ENCODE results near the gene VRK1. TPM values are rescaled to one million over a fixed set of nuclear protein-coding genes. Genes with fewer than 3 reads are reported as not detected.
"Not testable (repeated sequence)": the region's sequence is repeated elsewhere in the genome, so short reads cannot be mapped to it uniquely, and the experiment has no call there.

The VRK1 gene
- total RNA-seq (2014; rRNA removed; shearing (Covaris generic); ENCODE audit: low replicate concordance): 25.7 and 57.2 TPM in 2 replicates

- in situ Hi-C loops (cut with HindIII; ENCODE audit: low pct_unique_long_range_greater_than_20kb, low sequenced_read_pairs): no loop called here
Observed at GRCh38 chr14:96796851-96797581, at the start of gene VRK1. Gene VRK1 (plus strand): TSS chr14:96797382. CDS start chr14:96833472, 36,090 bp downstream.

GRCh38 chr14:96747608-96748007, 49.6 kb upstream of the VRK1 start:
- in situ Hi-C loops (cut with HindIII; ENCODE audit: low pct_unique_long_range_greater_than_20kb, low sequenced_read_pairs): no loop called here
- no peak for DNase-seq (ENCODE audit: low read depth)

More at GRCh38 chr14:96796851-96797581, at the start of gene VRK1:
- DNase-seq (ENCODE audit: low read depth): peak; percentile 90

GRCh38 chr14:96748362-96748761, 48.8 kb upstream of the VRK1 start:
- in situ Hi-C loops (cut with HindIII; ENCODE audit: low pct_unique_long_range_greater_than_20kb, low sequenced_read_pairs): no loop called here
- no peak for DNase-seq (ENCODE audit: low read depth)

- in situ Hi-C loops (cut with HindIII; ENCODE audit: low pct_unique_long_range_greater_than_20kb, low sequenced_read_pairs): no loop called here
Observed at GRCh38 chr14:96751505-96751904, 45.7 kb upstream of the VRK1 start.

GRCh38 chr14:96752125-96752524, 45.1 kb upstream of the VRK1 start:
- in situ Hi-C loops (cut with HindIII; ENCODE audit: low pct_unique_long_range_greater_than_20kb, low sequenced_read_pairs): no loop called here
- no peak for DNase-seq (ENCODE audit: low read depth)

More at GRCh38 chr14:96751505-96751904, 45.7 kb upstream of the VRK1 start:
- no peak for DNase-seq (ENCODE audit: low read depth)

- in situ Hi-C loops (cut with HindIII; ENCODE audit: low pct_unique_long_range_greater_than_20kb, low sequenced_read_pairs): no loop called here
- DNase-seq (ENCODE audit: low read depth): no peak
Observed at GRCh38 chr14:96752594-96752993, 44.6 kb upstream of the VRK1 start.

GRCh38 chr14:96754162-96754844, 42.9 kb upstream of the VRK1 start:
- no peak for DNase-seq (ENCODE audit: low read depth)
- in situ Hi-C loops (cut with HindIII; ENCODE audit: low pct_unique_long_range_greater_than_20kb, low sequenced_read_pairs): no loop called here

GRCh38 chr14:96754845-96755184, 42.4 kb upstream of the VRK1 start:
- DNase-seq (ENCODE audit: low read depth): no peak

GRCh38 chr14:96756745-96757144, 40.4 kb upstream of the VRK1 start:
- in situ Hi-C loops (cut with HindIII; ENCODE audit: low pct_unique_long_range_greater_than_20kb, low sequenced_read_pairs): no loop called here
- no peak for DNase-seq (ENCODE audit: low read depth)

More at GRCh38 chr14:96754845-96755184, 42.4 kb upstream of the VRK1 start:
- in situ Hi-C loops (cut with HindIII; ENCODE audit: low pct_unique_long_range_greater_than_20kb, low sequenced_read_pairs): no loop called here

- in situ Hi-C loops (cut with HindIII; ENCODE audit: low pct_unique_long_range_greater_than_20kb, low sequenced_read_pairs): no loop called here
- no peak for DNase-seq (ENCODE audit: low read depth)
Observed at GRCh38 chr14:96757456-96757855, 39.7 kb upstream of the VRK1 start.

GRCh38 chr14:96761066-96761465, 36.1 kb upstream of the VRK1 start:
- DNase-seq (ENCODE audit: low read depth): no peak
- in situ Hi-C loops (cut with HindIII; ENCODE audit: low pct_unique_long_range_greater_than_20kb, low sequenced_read_pairs): no loop called here

GRCh38 chr14:96762650-96763049, 34.5 kb upstream of the VRK1 start:
- in situ Hi-C loops (cut with HindIII; ENCODE audit: low pct_unique_long_range_greater_than_20kb, low sequenced_read_pairs): no loop called here
- peak; percentile 61 for DNase-seq (ENCODE audit: low read depth)

GRCh38 chr14:96764012-96764411, 33.2 kb upstream of the VRK1 start:
- DNase-seq (ENCODE audit: low read depth): no peak
- in situ Hi-C loops (cut with HindIII; ENCODE audit: low pct_unique_long_range_greater_than_20kb, low sequenced_read_pairs): no loop called here

- in situ Hi-C loops (cut with HindIII; ENCODE audit: low pct_unique_long_range_greater_than_20kb, low sequenced_read_pairs); DNase-seq (ENCODE audit: low read depth): not testable (repeated sequence)
Observed at GRCh38 chr14:96765205-96765604, 32.0 kb upstream of the VRK1 start.

GRCh38 chr14:96772929-96773328, 24.3 kb upstream of the VRK1 start:
- in situ Hi-C loops (cut with HindIII; ENCODE audit: low pct_unique_long_range_greater_than_20kb, low sequenced_read_pairs): no loop called here
- DNase-seq (ENCODE audit: low read depth): no peak

GRCh38 chr14:96776791-96777190, 20.4 kb upstream of the VRK1 start:
- in situ Hi-C loops (cut with HindIII; ENCODE audit: low pct_unique_long_range_greater_than_20kb, low sequenced_read_pairs): no loop called here
- no peak for DNase-seq (ENCODE audit: low read depth)

- in situ Hi-C loops (cut with HindIII; ENCODE audit: low pct_unique_long_range_greater_than_20kb, low sequenced_read_pairs): no loop called here
- no peak for DNase-seq (ENCODE audit: low read depth)
Observed at GRCh38 chr14:96780500-96780899, 16.7 kb upstream of the VRK1 start.

GRCh38 chr14:96781371-96781770, 15.8 kb upstream of the VRK1 start:
- in situ Hi-C loops (cut with HindIII; ENCODE audit: low pct_unique_long_range_greater_than_20kb, low sequenced_read_pairs): no loop called here

GRCh38 chr14:96782436-96782835, 14.7 kb upstream of the VRK1 start:
- in situ Hi-C loops (cut with HindIII; ENCODE audit: low pct_unique_long_range_greater_than_20kb, low sequenced_read_pairs): no loop called here
- no peak for DNase-seq (ENCODE audit: low read depth)

More at GRCh38 chr14:96781371-96781770, 15.8 kb upstream of the VRK1 start:
- no peak for DNase-seq (ENCODE audit: low read depth)
